HEK293 (cell line): ENCODE data around the gene APOC3.

Experiments
- CTCF ChIA-PET: fragments of 350-600 bp; formaldehyde crosslinking; extraction: SDS; loops from one replicate; lab custom pipeline; 2021; ENCODE audit warnings: antibody characterized with exemption; lab: Yijun Ruan, JAX
- POLR2A ChIA-PET: fragments of 300-600 bp; formaldehyde crosslinking; extraction: SDS; loops from one replicate; lab custom pipeline; 2020; ENCODE audit warnings: antibody characterized with exemption, inconsistent platforms; lab: Yijun Ruan, JAX
- H3K27ac ChIP-seq: fragments of 200-500 bp; sonication (Bioruptor generic); 2 replicates; pipeline ENCODE4 v1.5.1; 2014; ENCODE audit warnings: low read depth, low read length, control low read depth, inconsistent platforms; ENCODE audit errors: extremely low read depth
- H3K36me3 ChIP-seq, 2 experiments: fragments of 200-500 bp in 1 of 2; sonication (Bioruptor generic) in 1 of 2; 1 replicate in 1 of 2; 2 replicates in 1 of 2; pipeline ENCODE4 v1.5.1; 2014 to 2017; ENCODE audit warnings: inconsistent platforms in 2 of 2, low read length in 2 of 2; ENCODE audit not compliant: control insufficient read depth in 2 of 2, insufficient read depth in 1 of 2
- H3K4me1 ChIP-seq: fragments of 200-500 bp; sonication (Bioruptor generic); 2 replicates; pipeline ENCODE4 v1.5.1; 2014; ENCODE audit warnings: mild to moderate bottlenecking, low read length, inconsistent platforms; ENCODE audit not compliant: control insufficient read depth, insufficient read depth
- H3K4me3 ChIP-seq: 2 replicates; pipeline ENCODE4 v1.5.1; 2011; ENCODE audit warnings: low read depth, mild to moderate bottlenecking, control low read depth, low read length, moderate library complexity
- H3K9me3 ChIP-seq: fragments of 200-500 bp; sonication (Bioruptor generic); 2 replicates; pipeline ENCODE4 v1.5.1; 2014; ENCODE audit warnings: low read depth, low read length, inconsistent platforms; ENCODE audit not compliant: control insufficient read depth, insufficient read depth
- BCL11B ChIP-seq: fragments of 450-650 bp; formaldehyde crosslinking; IDR thresholded peaks from 2 replicates; pipeline ENCODE4 v1.5.1; 2016; ENCODE audit warnings: low read depth, missing biosample characterization, missing genetic modification characterization
- GFI1B ChIP-seq: fragments of 450-650 bp; formaldehyde crosslinking; IDR thresholded peaks from 2 replicates; pipeline ENCODE4 v1.5.1; 2016; ENCODE audit warnings: missing biosample characterization, missing genetic modification characterization
- GLIS1 ChIP-seq: fragments of 450-650 bp; formaldehyde crosslinking; IDR thresholded peaks from 2 replicates; pipeline ENCODE4 v1.5.1; 2016; ENCODE audit warnings: missing biosample characterization, missing genetic modification characterization
- OSR2 ChIP-seq: fragments of 450-650 bp; formaldehyde crosslinking; IDR thresholded peaks from 2 replicates; pipeline ENCODE4 v1.5.1; 2016; ENCODE audit warnings: missing biosample characterization, missing genetic modification characterization
- PRDM6 ChIP-seq: fragments of 450-650 bp; formaldehyde crosslinking; IDR thresholded peaks from 2 replicates; pipeline ENCODE4 v1.5.1; 2017; ENCODE audit warnings: missing biosample characterization, missing genetic modification characterization
- SCRT2 ChIP-seq: fragments of 450-650 bp; formaldehyde crosslinking; IDR thresholded peaks from 2 replicates; pipeline ENCODE4 v1.5.1; 2016; ENCODE audit warnings: missing biosample characterization, missing genetic modification characterization
- SP3 ChIP-seq: fragments of 450-650 bp; formaldehyde crosslinking; IDR thresholded peaks from 2 replicates; pipeline ENCODE4 v1.5.1; 2016; ENCODE audit warnings: missing biosample characterization, missing genetic modification characterization
- TCF7L2 ChIP-seq: IDR thresholded peaks from 2 replicates; pipeline ENCODE4 v1.6.1; 2011; ENCODE audit warnings: low read depth, mild to moderate bottlenecking, inconsistent platforms, low read length, moderate library complexity, borderline replicate concordance
- ZBTB48 ChIP-seq: fragments of 450-650 bp; formaldehyde crosslinking; IDR thresholded peaks from 2 replicates; pipeline ENCODE4 v1.5.1; 2016; ENCODE audit warnings: missing biosample characterization, missing genetic modification characterization
- ZBTB8A ChIP-seq: fragments of 450-650 bp; formaldehyde crosslinking; IDR thresholded peaks from 2 replicates; pipeline ENCODE4 v1.5.1; 2016; ENCODE audit warnings: missing biosample characterization, missing genetic modification characterization
- ZNF202 ChIP-seq: fragments of 450-650 bp; formaldehyde crosslinking; IDR thresholded peaks from 2 replicates; pipeline ENCODE4 v1.5.1; 2016; ENCODE audit warnings: missing biosample characterization, missing genetic modification characterization, borderline replicate concordance
- ZNF214 ChIP-seq: fragments of 450-650 bp; formaldehyde crosslinking; IDR thresholded peaks from 2 replicates; pipeline ENCODE4 v1.5.1; 2017; ENCODE audit warnings: missing biosample characterization, mild to moderate bottlenecking, missing genetic modification characterization, borderline replicate concordance
- ZNF221 ChIP-seq: fragments of 450-650 bp; formaldehyde crosslinking; IDR thresholded peaks from 2 replicates; pipeline ENCODE4 v1.5.1; 2017; ENCODE audit warnings: missing biosample characterization, missing genetic modification characterization, borderline replicate concordance
- ZNF423 ChIP-seq: fragments of 450-650 bp; formaldehyde crosslinking; IDR thresholded peaks from 2 replicates; pipeline ENCODE4 v1.5.1; 2016; ENCODE audit warnings: missing biosample characterization, missing genetic modification characterization
- ZNF558 ChIP-seq: fragments of 450-650 bp; formaldehyde crosslinking; IDR thresholded peaks from 2 replicates; pipeline ENCODE4 v1.5.1; 2016; ENCODE audit warnings: missing biosample characterization, missing genetic modification characterization
- ZNF654 ChIP-seq: fragments of 450-650 bp; formaldehyde crosslinking; IDR thresholded peaks from 2 replicates; pipeline ENCODE4 v1.5.1; 2016; ENCODE audit warnings: low read depth, missing biosample characterization, missing genetic modification characterization
- ZNF664 ChIP-seq: fragments of 450-650 bp; formaldehyde crosslinking; IDR thresholded peaks from 2 replicates; pipeline ENCODE4 v1.5.1; 2016; ENCODE audit warnings: missing biosample characterization, missing genetic modification characterization
- ZNF747 ChIP-seq: fragments of 450-650 bp; formaldehyde crosslinking; IDR thresholded peaks from 2 replicates; pipeline ENCODE4 v1.5.1; 2016; ENCODE audit warnings: missing biosample characterization, missing genetic modification characterization
- TF ChIP-seq, protein P1 (sequence below): fragments of 450-650 bp; formaldehyde crosslinking; IDR thresholded peaks from 2 replicates; pipeline ENCODE4 v1.5.1; 2016; ENCODE audit warnings: missing biosample characterization, missing genetic modification characterization
- TF ChIP-seq, protein P2 (sequence below): fragments of 450-650 bp; formaldehyde crosslinking; IDR thresholded peaks from 2 replicates; pipeline ENCODE4 v1.5.1; 2016; ENCODE audit warnings: missing biosample characterization, missing genetic modification characterization, low read depth
- TF ChIP-seq, protein P3 (sequence below): fragments of 450-650 bp; IDR thresholded peaks from 2 replicates; pipeline ENCODE4 v1.5.1; 2018; ENCODE audit warnings: missing biosample characterization, missing genetic modification characterization

Gene APOC3

DNA sequence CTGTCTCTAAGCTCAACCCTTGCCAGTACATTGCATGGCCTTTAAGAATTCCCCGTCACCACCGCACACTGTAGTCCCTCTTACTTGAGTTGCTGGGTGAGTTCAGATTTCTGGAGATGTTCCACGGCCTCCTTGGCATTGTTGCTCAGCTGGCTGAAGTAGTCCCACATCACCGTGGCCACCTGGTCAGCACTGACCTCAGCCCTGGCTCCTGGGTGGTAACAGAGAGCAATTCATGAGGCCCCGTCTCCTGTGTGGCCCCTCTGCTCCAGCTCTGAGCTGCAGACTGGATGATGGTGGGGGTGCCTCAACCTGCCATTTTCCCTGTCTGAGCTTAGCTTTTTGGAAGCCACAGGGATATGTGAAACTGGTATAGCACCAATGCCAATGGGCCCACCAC lies 7.1 kb upstream of the APOC3 start:
- H3K4me3 ChIP-seq = no peak overlapping the region
- no peaks in the 10 kb centered on the region for H3K36me3 ChIP-seq
- CTCF ChIA-PET = interaction anchor here (0.6 to 0.8 kb wide), 3 partner anchors 13 to 204 kb away, joined by 3 to 4 read pairs (median 3); no protein-coding TSS in a partner anchor
- POLR2A ChIA-PET = no interaction called here
- TF ChIP-seq SP3 (tag by site-specific recombination) (no peak), ZNF558 (tag by site-specific recombination) (no peak), ZNF221 (tag by site-specific recombination) (no peak), ZNF654 (tag by site-specific recombination) (no peak), ZNF423 (tag by site-specific recombination) (no peak)
- TF ChIP-seq, all 188 proteins: peak for 0
- no peaks in the 10 kb centered on the region for H3K9me3 ChIP-seq
- H3K27ac ChIP-seq = no peak overlapping the region
- H3K4me1 ChIP-seq = no peaks in the 10 kb centered on the region

GRCh38 chr11:116823031-116823843 lies 6.5 kb upstream of the APOC3 start, which contains the start of gene APOA4:
Gene APOA4, minus strand, starts transcription at chr11:116823304. Its CDS starts 113 bp downstream, at chr11:116823191.
- no peak within 1 kb of the TSS for H3K27ac ChIP-seq
- H3K36me3 ChIP-seq = no peaks in the 10 kb centered on the region
- H3K4me3 ChIP-seq = no peak within 1 kb of the TSS
- H3K9me3 ChIP-seq = no peaks in the 10 kb centered on the region
- CTCF ChIA-PET = interaction anchor here (0.6 to 1.0 kb wide), 2 partner anchors 33 to 38 kb away, joined by 3 to 4 read pairs; no protein-coding TSS in a partner anchor
- no peaks in the 10 kb centered on the region for H3K4me1 ChIP-seq
- TF ChIP-seq TCF7L2 (no peak), BCL11B (tag by site-specific recombination) (no peak), ZNF747 (no peak), OSR2 (no peak), SCRT2 (tag by site-specific recombination) (no peak), ZNF214 (tag by site-specific recombination) (no peak), PRDM6 (no peak)
- TF ChIP-seq, protein P1, sequence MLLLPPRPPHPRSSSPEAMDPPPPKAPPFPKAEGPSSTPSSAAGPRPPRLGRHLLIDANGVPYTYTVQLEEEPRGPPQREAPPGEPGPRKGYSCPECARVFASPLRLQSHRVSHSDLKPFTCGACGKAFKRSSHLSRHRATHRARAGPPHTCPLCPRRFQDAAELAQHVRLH (tag by site-specific recombination) = no peak
- POLR2A ChIA-PET = no interaction called here

GRCh38 chr11:116825434-116825833 lies 4.3 kb upstream of the APOC3 start:
- Histone ChIP-seq H3K27ac (no peak overlapping the region), H3K4me3 (no peak overlapping the region), H3K4me1 (no peaks in the 10 kb centered on the region), H3K36me3 (no peaks in the 10 kb centered on the region), H3K9me3 (no peaks in the 10 kb centered on the region)
- ChIA-PET CTCF (interaction anchor here (0.9 to 1.2 kb wide), 2 partner anchors 10 to 35 kb away, joined by 3 to 4 read pairs; no protein-coding TSS in a partner anchor), POLR2A (no interaction called here)
- TF ChIP-seq GLIS1 (tag by site-specific recombination) = no peak
- TF ChIP-seq GFI1B (tag by site-specific recombination) = no peak
- no peak for TF ChIP-seq ZNF654 (tag by site-specific recombination)
- no peak for TF ChIP-seq ZBTB48 (tag by site-specific recombination)
- TF ChIP-seq, protein P2, sequence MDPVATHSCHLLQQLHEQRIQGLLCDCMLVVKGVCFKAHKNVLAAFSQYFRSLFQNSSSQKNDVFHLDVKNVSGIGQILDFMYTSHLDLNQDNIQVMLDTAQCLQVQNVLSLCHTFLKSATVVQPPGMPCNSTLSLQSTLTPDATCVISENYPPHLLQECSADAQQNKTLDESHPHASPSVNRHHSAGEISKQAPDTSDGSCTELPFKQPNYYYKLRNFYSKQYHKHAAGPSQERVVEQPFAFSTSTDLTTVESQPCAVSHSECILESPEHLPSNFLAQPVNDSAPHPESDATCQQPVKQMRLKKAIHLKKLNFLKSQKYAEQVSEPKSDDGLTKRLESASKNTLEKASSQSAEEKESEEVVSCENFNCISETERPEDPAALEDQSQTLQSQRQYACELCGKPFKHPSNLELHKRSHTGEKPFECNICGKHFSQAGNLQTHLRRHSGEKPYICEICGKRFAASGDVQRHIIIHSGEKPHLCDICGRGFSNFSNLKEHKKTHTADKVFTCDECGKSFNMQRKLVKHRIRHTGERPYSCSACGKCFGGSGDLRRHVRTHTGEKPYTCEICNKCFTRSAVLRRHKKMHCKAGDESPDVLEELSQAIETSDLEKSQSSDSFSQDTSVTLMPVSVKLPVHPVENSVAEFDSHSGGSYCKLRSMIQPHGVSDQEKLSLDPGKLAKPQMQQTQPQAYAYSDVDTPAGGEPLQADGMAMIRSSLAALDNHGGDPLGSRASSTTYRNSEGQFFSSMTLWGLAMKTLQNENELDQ (tag by site-specific recombination) = no peak
- TF ChIP-seq ZNF664 (tag by site-specific recombination) = no peak
- no peak for TF ChIP-seq ZNF202 (tag by site-specific recombination)
- TF ChIP-seq, protein P3, sequence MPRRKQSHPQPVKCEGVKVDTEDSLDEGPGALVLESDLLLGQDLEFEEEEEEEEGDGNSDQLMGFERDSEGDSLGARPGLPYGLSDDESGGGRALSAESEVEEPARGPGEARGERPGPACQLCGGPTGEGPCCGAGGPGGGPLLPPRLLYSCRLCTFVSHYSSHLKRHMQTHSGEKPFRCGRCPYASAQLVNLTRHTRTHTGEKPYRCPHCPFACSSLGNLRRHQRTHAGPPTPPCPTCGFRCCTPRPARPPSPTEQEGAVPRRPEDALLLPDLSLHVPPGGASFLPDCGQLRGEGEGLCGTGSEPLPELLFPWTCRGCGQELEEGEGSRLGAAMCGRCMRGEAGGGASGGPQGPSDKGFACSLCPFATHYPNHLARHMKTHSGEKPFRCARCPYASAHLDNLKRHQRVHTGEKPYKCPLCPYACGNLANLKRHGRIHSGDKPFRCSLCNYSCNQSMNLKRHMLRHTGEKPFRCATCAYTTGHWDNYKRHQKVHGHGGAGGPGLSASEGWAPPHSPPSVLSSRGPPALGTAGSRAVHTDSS = no peak
- TF ChIP-seq ZBTB8A (tag by site-specific recombination) = no peak
